Trophoblast cell (in vitro differentiated cells and primary cell): ENCODE results near the gene MYH15.

ENCODE experiments used
- DNase-seq, 2 donors: peaks; one replicate each; pipeline ENCODE4 v3.0.0-alpha.2; 2016
- H2AFZ ChIP-seq: 2 replicates; pipeline ENCODE4 v1.6.1; 2013; ENCODE audit warnings: low read length, moderate library complexity, mild to moderate bottlenecking; ENCODE audit not compliant: insufficient read depth, poor library complexity
- H2AK5ac ChIP-seq: 2 replicates; pipeline ENCODE4 v1.6.1; 2013; ENCODE audit warnings: mild to moderate bottlenecking, low read length
- H2BK120ac ChIP-seq: 2 replicates; pipeline ENCODE4 v1.6.1; 2013; ENCODE audit warnings: low read length, mild to moderate bottlenecking, moderate library complexity; ENCODE audit not compliant: insufficient read depth, poor library complexity
- H2BK12ac ChIP-seq: 2 replicates; pipeline ENCODE4 v1.6.1; 2013; ENCODE audit warnings: mild to moderate bottlenecking, low read length, moderate library complexity
- H2BK5ac ChIP-seq: 2 replicates; pipeline ENCODE4 v1.6.1; 2013; ENCODE audit warnings: low read length, low read depth, moderate library complexity, mild to moderate bottlenecking; ENCODE audit not compliant: poor library complexity
- H3K14ac ChIP-seq: 2 replicates; pipeline ENCODE4 v1.6.1; 2013; ENCODE audit warnings: mild to moderate bottlenecking, low read length
- H3K18ac ChIP-seq: 2 replicates; pipeline ENCODE4 v1.6.1; 2013; ENCODE audit warnings: mild to moderate bottlenecking, low read length
- H3K23ac ChIP-seq: 2 replicates; pipeline ENCODE4 v1.6.1; 2013; ENCODE audit warnings: low read length
- H3K27ac ChIP-seq: 2 replicates; pipeline ENCODE4 v1.5.1; 2013; ENCODE audit warnings: low read depth, mild to moderate bottlenecking, inconsistent platforms, low read length, moderate library complexity
- H3K27me3 ChIP-seq: 2 replicates; pipeline ENCODE4 v1.6.1; 2013; ENCODE audit warnings: inconsistent platforms, mild to moderate bottlenecking, low read length, moderate library complexity; ENCODE audit not compliant: insufficient read depth
- H3K36me3 ChIP-seq, 2 experiments: 1 replicate in 1 of 2; 2 replicates in 1 of 2; pipeline ENCODE4 v1.6.1; 2013; ENCODE audit warnings: low read length in 2 of 2, mild to moderate bottlenecking in 2 of 2, moderate library complexity in 1 of 2; ENCODE audit not compliant: insufficient read depth in 2 of 2, control insufficient read depth in 1 of 2
- H3K4ac ChIP-seq: 2 replicates; pipeline ENCODE4 v1.6.1; 2013; ENCODE audit warnings: low read depth, mild to moderate bottlenecking, low read length, moderate library complexity
- H3K4me1 ChIP-seq, 2 experiments: 1 replicate in 1 of 2; 2 replicates in 1 of 2; pipeline ENCODE4 v1.6.1; 2013; ENCODE audit warnings: low read length in 2 of 2, mild to moderate bottlenecking in 2 of 2, moderate library complexity in 1 of 2; ENCODE audit not compliant: insufficient read depth in 2 of 2, control insufficient read depth in 1 of 2
- H3K4me2 ChIP-seq: 2 replicates; pipeline ENCODE4 v1.6.1; 2013; ENCODE audit warnings: inconsistent platforms, mild to moderate bottlenecking, low read length, moderate library complexity
- H3K4me3 ChIP-seq: 2 replicates; pipeline ENCODE4 v1.5.1; 2013; ENCODE audit warnings: mild to moderate bottlenecking, low read depth, low read length, inconsistent platforms
- H3K79me1 ChIP-seq: one replicate; pipeline ENCODE4 v1.6.1; 2013; ENCODE audit warnings: low read length
- H3K79me2 ChIP-seq: 2 replicates; pipeline ENCODE4 v1.6.1; 2013; ENCODE audit warnings: low read length, mild to moderate bottlenecking; ENCODE audit not compliant: control insufficient read depth, insufficient read depth, poor library complexity
- H3K9ac ChIP-seq: 2 replicates; pipeline ENCODE4 v1.6.1; 2013; ENCODE audit warnings: mild to moderate bottlenecking, low read length
- H3K9me3 ChIP-seq: 2 replicates; pipeline ENCODE4 v1.6.1; 2013; ENCODE audit warnings: low read depth, mild to moderate bottlenecking, control low read depth, inconsistent platforms, low read length; ENCODE audit not compliant: insufficient read depth
- H4K12ac ChIP-seq: 2 replicates; pipeline ENCODE4 v1.6.1; 2013; ENCODE audit warnings: low read depth, mild to moderate bottlenecking, low read length, moderate library complexity
- H4K8ac ChIP-seq: 2 replicates; pipeline ENCODE4 v1.6.1; 2013; ENCODE audit warnings: low read depth, mild to moderate bottlenecking, low read length, moderate library complexity
- H4K91ac ChIP-seq: one replicate; pipeline ENCODE4 v1.6.1; 2013; ENCODE audit warnings: low read depth, mild to moderate bottlenecking, low read length, moderate library complexity
- WGBS: extraction: QIAGEN DNeasy Blood & Tissue Kit; methylation state at CpG from one replicate; pipeline ENCODE4 v1.1.7; 2013; ENCODE audit warnings: missing lambda C conversion rate; ENCODE audit not compliant: insufficient read length, insufficient coverage; ENCODE audit errors: extremely low coverage; 5-methylcytosine and 5-hydroxymethylcytosine counted together

The MYH15 gene

DNA sequence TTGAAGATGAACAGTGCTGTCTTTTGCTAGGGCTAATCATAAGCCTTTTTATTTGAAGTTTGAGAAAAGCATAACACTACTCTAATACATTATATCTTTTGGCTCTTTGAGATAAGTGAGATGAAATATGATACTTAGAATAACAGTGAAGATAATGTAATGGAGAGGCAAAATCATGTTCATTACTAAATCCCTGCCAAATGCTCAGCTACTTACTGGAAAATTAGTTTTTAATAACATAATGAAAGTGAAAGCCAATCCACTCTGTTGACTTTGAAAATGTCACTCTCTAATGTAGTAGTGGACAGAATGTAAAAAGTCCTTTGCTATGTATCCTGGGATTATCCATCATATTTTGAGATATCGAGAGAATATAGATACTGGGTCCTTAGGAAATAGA lies 35.9 kb upstream of the MYH15 start:
- peaks cover 4% of the 10 kb centered on the region for H3K9me3 ChIP-seq
- no peak overlapping the region for H3K9ac ChIP-seq
- no peaks in the 10 kb centered on the region for H3K79me2 ChIP-seq
- H4K8ac ChIP-seq, result no peak overlapping the region
- peaks cover 5 to 8% of the 10 kb centered on the region in 2 experiments for H3K36me3 ChIP-seq
- no peak overlapping the region for H2BK12ac ChIP-seq
- H2BK5ac ChIP-seq, result no peak overlapping the region
- H3K4me1 ChIP-seq, result no peaks in the 10 kb centered on the region
- H3K14ac ChIP-seq, result no peak overlapping the region
- H3K18ac ChIP-seq, result no peak overlapping the region
- no peak overlapping the region for H3K4ac ChIP-seq
- no peak overlapping the region for H3K23ac ChIP-seq
- no peaks in the 10 kb centered on the region for H3K27me3 ChIP-seq
- H3K4me2 ChIP-seq, result no peak overlapping the region
- no CpG with 5 or more reads among the region's 1 CpG for WGBS
- no peak for DNase-seq
- no peak overlapping the region for H2AK5ac ChIP-seq
- no peak overlapping the region for H3K27ac ChIP-seq
- H4K12ac ChIP-seq, result no peak overlapping the region
- no peak overlapping the region for H2AFZ ChIP-seq
- no peaks in the 10 kb centered on the region for H3K79me1 ChIP-seq
- H3K4me3 ChIP-seq, result no peak overlapping the region
- H4K91ac ChIP-seq, result no peak overlapping the region
- H2BK120ac ChIP-seq, result no peak overlapping the region

DNA sequence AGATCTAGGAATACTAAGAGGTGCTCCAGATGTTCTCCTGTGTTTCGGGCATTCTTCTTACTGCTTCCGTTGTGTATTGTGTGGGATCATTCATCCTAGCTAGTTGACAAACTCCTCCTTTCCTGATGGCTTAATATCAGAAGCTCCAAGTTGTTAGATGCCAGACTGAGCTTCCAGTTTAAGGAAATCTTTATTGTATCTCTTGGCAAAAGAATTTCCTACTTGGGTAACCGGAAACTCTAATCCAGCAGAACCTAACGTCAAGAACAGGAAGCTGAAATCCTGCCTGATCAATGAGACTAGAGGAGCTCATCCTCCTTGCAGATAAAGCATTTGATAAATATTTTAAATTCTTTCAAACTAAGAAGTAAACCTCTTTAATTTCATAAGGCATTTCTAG lies 27.7 kb upstream of the MYH15 start:
- Histone ChIP-seq H3K23ac (no peak overlapping the region), H3K9ac (no peak overlapping the region), H3K4me2 (no peak overlapping the region), H2AFZ (no peak overlapping the region), H2BK5ac (no peak overlapping the region), H3K14ac (no peak overlapping the region), H3K18ac (no peak overlapping the region), H3K79me2 (no peaks in the 10 kb centered on the region), H3K27me3 (no peaks in the 10 kb centered on the region), H4K8ac (no peak overlapping the region), H3K79me1 (no peaks in the 10 kb centered on the region), H3K36me3 (peaks cover 0 to 2% of the 10 kb centered on the region in 2 experiments), H3K27ac (no peak overlapping the region), H3K4me3 (no peak overlapping the region), H4K91ac (no peak overlapping the region), H3K4ac (no peak overlapping the region), H4K12ac (no peak overlapping the region), H2BK120ac (no peak overlapping the region), H2AK5ac (no peak overlapping the region), H2BK12ac (no peak overlapping the region), H3K9me3 (no peaks in the 10 kb centered on the region), H3K4me1 (no peaks in the 10 kb centered on the region)
- no peak for DNase-seq
- no CpG with 5 or more reads among the region's 4 CpGs for WGBS

GRCh38 chr3:108528459-108529252 lies 18.3 kb upstream of the MYH15 start:
- H2AK5ac ChIP-seq, result no peak overlapping the region
- H3K79me2 ChIP-seq, result no peaks in the 10 kb centered on the region
- H4K8ac ChIP-seq, result no peak overlapping the region
- H3K14ac ChIP-seq, result no peak overlapping the region
- H3K79me1 ChIP-seq, result peaks cover 2% of the 10 kb centered on the region
- H3K23ac ChIP-seq, result no peak overlapping the region
- no peaks in the 10 kb centered on the region for H3K9me3 ChIP-seq
- no peak overlapping the region for H3K4ac ChIP-seq
- no peak overlapping the region for H2AFZ ChIP-seq
- H2BK120ac ChIP-seq, result no peak overlapping the region
- H3K4me2 ChIP-seq, result no peak overlapping the region
- no peak overlapping the region for H3K18ac ChIP-seq
- H3K9ac ChIP-seq, result no peak overlapping the region
- no peak overlapping the region for H3K4me3 ChIP-seq
- H3K27me3 ChIP-seq, result no peaks in the 10 kb centered on the region
- no peak overlapping the region for H2BK5ac ChIP-seq
- no peaks in the 10 kb centered on the region for H3K36me3 ChIP-seq
- DNase-seq, result peak in 1 of 2 donors; percentile 31
- peaks cover 0 to 2% of the 10 kb centered on the region in 2 experiments for H3K4me1 ChIP-seq
- no peak overlapping the region for H3K27ac ChIP-seq
- no CpG with 5 or more reads among the region's 3 CpGs for WGBS
- H4K12ac ChIP-seq, result no peak overlapping the region
- H4K91ac ChIP-seq, result no peak overlapping the region
- H2BK12ac ChIP-seq, result no peak overlapping the region

- no peaks in the 10 kb centered on the region for H3K27me3 ChIP-seq
- H3K4me3 ChIP-seq, result no peak overlapping the region
- H4K8ac ChIP-seq, result no peak overlapping the region
- H3K4me1 ChIP-seq, result peaks cover 0 to 2% of the 10 kb centered on the region in 2 experiments
- no peak overlapping the region for H2AFZ ChIP-seq
- no peak overlapping the region for H3K23ac ChIP-seq
- H3K4ac ChIP-seq, result no peak overlapping the region
- no CpG with 5 or more reads among the region's 2 CpGs for WGBS
- H2BK120ac ChIP-seq, result no peak overlapping the region
- DNase-seq, result no peak
- no peak overlapping the region for H3K14ac ChIP-seq
- H3K18ac ChIP-seq, result no peak overlapping the region
- no peak overlapping the region for H3K4me2 ChIP-seq
- H2BK12ac ChIP-seq, result no peak overlapping the region
- no peak overlapping the region for H2BK5ac ChIP-seq
- no peaks in the 10 kb centered on the region for H3K36me3 ChIP-seq
- no peak overlapping the region for H3K27ac ChIP-seq
- H3K79me2 ChIP-seq, result no peaks in the 10 kb centered on the region
- peaks cover 2% of the 10 kb centered on the region for H3K79me1 ChIP-seq
- no peak overlapping the region for H4K91ac ChIP-seq
- H2AK5ac ChIP-seq, result no peak overlapping the region
- no peak overlapping the region for H4K12ac ChIP-seq
- no peaks in the 10 kb centered on the region for H3K9me3 ChIP-seq
- H3K9ac ChIP-seq, result no peak overlapping the region
These were observed 17.4 kb upstream of the MYH15 start for GRCh38 chr3:108527817-108528216.
